HUES6 (cell line): Measurements from ENCODE around the gene PPP1R16B.

Experiments
- H3K27ac ChIP-seq: 2 replicates; pipeline ENCODE4 v1.7.0; 2013; ENCODE audit warnings: low read depth, mild to moderate bottlenecking, low read length, inconsistent platforms
- H3K27me3 ChIP-seq: 2 replicates; pipeline ENCODE4 v1.6.1; 2013; ENCODE audit warnings: low read length; ENCODE audit not compliant: control insufficient read depth, insufficient read depth
- H3K36me3 ChIP-seq: 2 replicates; pipeline ENCODE4 v1.6.1; 2013; ENCODE audit warnings: low read length; ENCODE audit not compliant: control insufficient read depth, insufficient read depth
- H3K4me1 ChIP-seq: 2 replicates; pipeline ENCODE4 v1.6.1; 2013; ENCODE audit warnings: low read length; ENCODE audit not compliant: control insufficient read depth, insufficient read depth
- H3K4me3 ChIP-seq: 2 replicates; pipeline ENCODE4 v1.5.1; 2013; ENCODE audit warnings: low read depth, low read length
- H3K9ac ChIP-seq: one replicate; pipeline ENCODE4 v1.6.1; 2013; ENCODE audit warnings: mild to moderate bottlenecking, low read length
- H3K9me3 ChIP-seq: 2 replicates; pipeline ENCODE4 v1.6.1; 2013; ENCODE audit warnings: low read depth, low read length; ENCODE audit not compliant: control insufficient read depth, insufficient read depth

Gene PPP1R16B

DNA sequence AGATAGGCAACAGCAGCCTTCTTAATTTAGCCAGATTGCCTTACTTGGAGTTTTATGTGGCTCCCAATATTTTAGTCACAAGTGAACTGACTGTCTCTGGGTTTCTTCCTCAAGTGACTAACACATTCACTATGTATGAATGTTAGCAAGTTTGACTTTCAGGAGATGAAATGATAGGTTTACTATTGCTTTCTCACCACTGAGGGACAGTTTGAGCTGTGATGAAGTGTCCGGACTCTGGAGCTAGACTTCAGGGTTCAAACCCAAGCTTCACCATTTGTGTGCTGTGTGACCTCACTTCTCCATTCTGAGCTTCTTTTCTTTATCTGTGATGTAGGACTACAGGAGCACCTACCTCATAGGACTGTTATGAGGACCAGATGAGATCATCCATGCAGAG is 164.8 kb downstream of the PPP1R16B start:
- Histone ChIP-seq H3K27ac (no peak overlapping the region), H3K9ac (no peak overlapping the region), H3K9me3 (no peaks in the 10 kb centered on the region), H3K27me3 (no peaks in the 10 kb centered on the region), H3K4me1 (no peaks in the 10 kb centered on the region), H3K36me3 (peaks cover 58% of the 10 kb centered on the region), H3K4me3 (no peak overlapping the region)
